Measurements from ENCODE around the gene EFHB.
"Not testable (repeated sequence)": the region's sequence is repeated elsewhere in the genome, so short reads cannot be mapped to it uniquely, and the experiment has no call there.

The EFHB gene

DNA sequence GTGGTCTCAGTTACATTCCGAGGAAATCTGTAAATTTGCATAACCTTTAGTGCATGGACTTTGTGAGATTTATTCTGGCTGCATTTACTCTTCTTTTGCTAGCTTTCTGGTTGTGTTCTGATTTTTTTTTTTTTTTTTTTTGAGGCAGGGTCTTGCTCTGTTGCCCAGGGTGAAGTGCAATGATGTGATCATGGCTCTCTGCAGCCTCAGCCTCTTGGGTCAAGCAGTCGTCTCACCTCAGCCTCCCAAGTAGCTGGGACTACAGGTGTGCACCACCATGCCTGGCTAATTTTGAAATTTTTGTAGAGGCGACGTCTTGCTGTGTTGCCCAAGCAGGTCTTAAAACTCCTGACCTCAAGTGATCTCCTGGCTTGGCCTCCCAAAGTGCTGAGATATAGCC is 25.5 kb upstream of the EFHB start:
- no peak overlapping the region for H3K4me3 ChIP-seq (replicated peaks in 1 of 2; ENCODE audit: low read depth in 2 of 2, low read length in 2 of 2)
- no peak for DNase-seq (ENCODE audit: low read depth in 2 of 2)
- TF ChIP-seq, protein P1, sequence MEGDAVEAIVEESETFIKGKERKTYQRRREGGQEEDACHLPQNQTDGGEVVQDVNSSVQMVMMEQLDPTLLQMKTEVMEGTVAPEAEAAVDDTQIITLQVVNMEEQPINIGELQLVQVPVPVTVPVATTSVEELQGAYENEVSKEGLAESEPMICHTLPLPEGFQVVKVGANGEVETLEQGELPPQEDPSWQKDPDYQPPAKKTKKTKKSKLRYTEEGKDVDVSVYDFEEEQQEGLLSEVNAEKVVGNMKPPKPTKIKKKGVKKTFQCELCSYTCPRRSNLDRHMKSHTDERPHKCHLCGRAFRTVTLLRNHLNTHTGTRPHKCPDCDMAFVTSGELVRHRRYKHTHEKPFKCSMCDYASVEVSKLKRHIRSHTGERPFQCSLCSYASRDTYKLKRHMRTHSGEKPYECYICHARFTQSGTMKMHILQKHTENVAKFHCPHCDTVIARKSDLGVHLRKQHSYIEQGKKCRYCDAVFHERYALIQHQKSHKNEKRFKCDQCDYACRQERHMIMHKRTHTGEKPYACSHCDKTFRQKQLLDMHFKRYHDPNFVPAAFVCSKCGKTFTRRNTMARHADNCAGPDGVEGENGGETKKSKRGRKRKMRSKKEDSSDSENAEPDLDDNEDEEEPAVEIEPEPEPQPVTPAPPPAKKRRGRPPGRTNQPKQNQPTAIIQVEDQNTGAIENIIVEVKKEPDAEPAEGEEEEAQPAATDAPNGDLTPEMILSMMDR (IDR thresholded peaks at IDR 0.05; ENCODE audit: low read depth, low read length) = no peak

GRCh38 chr3:19957354-19957753 is 23.3 kb upstream of the EFHB start:
- not testable (repeated sequence) for DNase-seq (ENCODE audit: low read depth in 2 of 2); H3K4me3 ChIP-seq (replicated peaks in 1 of 2; ENCODE audit: low read depth in 2 of 2, low read length in 2 of 2)

DNA sequence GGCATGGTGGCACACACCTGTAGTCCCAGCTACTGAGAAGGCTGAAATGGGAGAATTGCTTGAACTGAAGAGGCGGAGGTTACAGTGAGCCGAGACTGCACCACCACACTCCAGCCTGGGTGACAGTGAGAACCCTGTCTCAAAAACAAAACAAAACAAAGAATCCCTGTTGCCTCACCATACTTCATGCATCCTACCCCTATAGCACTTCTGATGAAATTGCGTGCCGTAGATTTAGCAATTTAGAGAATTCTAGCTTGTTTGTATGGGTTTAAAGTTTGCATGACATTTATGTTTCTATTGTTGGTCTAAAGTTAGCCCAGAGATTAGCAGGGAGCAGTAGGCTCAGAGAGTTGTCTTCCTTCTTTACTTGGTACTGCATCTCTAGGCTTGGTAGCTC is 20.7 kb upstream of the EFHB start:
- H3K4me3 ChIP-seq (replicated peaks in 1 of 2; ENCODE audit: low read depth in 2 of 2, low read length in 2 of 2) = no peak overlapping the region
- no peak for DNase-seq (ENCODE audit: low read depth in 2 of 2)
- TF ChIP-seq, protein P1 (IDR thresholded peaks at IDR 0.05; ENCODE audit: low read depth, low read length) = no peak

GRCh38 chr3:19950316-19950715 is 16.3 kb upstream of the EFHB start:
- no peak overlapping the region for H3K4me3 ChIP-seq (replicated peaks in 1 of 2; ENCODE audit: low read depth in 2 of 2, low read length in 2 of 2)
- DNase-seq (ENCODE audit: low read depth in 2 of 2) = no peak
- TF ChIP-seq, protein P1 (IDR thresholded peaks at IDR 0.05; ENCODE audit: low read depth, low read length) = no peak

DNA sequence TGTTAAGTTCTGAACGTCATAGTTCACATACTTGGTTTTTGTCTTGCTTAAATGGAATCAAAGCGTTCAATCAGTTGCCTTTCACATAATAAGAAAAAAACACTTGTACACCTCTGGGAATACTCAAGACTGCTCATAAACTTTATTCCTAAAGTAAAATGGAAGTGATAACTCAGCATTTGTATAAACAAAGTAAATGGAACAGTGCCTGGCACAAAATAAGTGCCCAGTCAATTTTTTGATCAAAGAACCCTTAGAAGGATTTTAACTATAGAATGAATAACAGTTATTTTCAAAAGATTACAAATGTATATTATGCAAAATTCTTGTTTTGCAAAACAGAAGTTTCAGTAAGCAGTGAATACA is 14.2 kb upstream of the EFHB start:
- H3K4me3 ChIP-seq (replicated peaks in 1 of 2; ENCODE audit: low read depth in 2 of 2, low read length in 2 of 2) = peak overlapping the region; percentile 93 to 100
- TF ChIP-seq, protein P1 (IDR thresholded peaks at IDR 0.05; ENCODE audit: low read depth, low read length) = no peak
- no peak for DNase-seq (ENCODE audit: low read depth in 2 of 2)

GRCh38 chr3:19947549-19948225 is 13.7 kb upstream of the EFHB start:
- peak; percentile 30 to 45 for DNase-seq (ENCODE audit: low read depth in 2 of 2)

DNA sequence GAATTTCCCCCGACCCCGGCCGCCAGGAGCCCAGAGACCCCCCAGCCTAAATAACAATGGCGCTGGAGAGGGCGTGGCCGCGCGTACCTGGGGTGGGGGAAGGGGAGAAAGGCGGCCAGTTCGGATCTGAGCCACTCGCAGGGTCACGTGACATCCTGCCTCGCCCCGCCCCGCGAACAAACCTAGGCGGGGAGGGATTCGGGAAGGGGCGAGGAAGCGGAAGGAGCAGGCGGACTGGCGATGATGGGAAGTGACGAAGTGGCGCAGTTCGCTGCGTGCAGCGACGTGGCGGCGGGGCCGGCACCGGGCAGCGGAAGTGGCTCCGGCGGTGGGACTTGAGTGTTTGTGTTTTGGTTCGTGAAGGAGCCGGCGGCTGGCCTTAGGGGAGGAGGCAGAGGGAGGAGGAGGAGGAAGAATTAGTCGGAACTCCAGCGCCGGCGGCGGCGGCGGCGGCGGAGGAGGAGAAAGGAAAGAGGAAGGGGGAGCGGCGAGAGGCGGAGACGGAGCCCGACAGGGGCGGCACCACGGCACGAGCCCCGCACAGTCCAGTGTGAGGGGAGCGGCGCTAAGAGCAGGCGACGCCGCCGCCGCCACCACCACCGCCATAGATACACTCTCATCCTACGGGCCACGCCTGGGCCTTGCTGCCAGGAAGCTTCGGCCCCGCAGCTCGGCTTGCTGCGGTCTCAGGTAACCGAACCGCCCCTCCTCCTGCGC is 13.0 kb upstream of the EFHB start, which contains the start of gene RAB5A:
Gene RAB5A, plus strand, starts transcription at position 266 of the 717 bp plus-strand sequence. CDS start 3,802 bp downstream, outside the sequence.
- H3K4me3 ChIP-seq (replicated peaks in 1 of 2; ENCODE audit: low read depth in 2 of 2, low read length in 2 of 2) = peak within 1 kb of the TSS; percentile 93 to 100
- TF ChIP-seq, protein P1 (IDR thresholded peaks at IDR 0.05; ENCODE audit: low read depth, low read length) = no peak
- DNase-seq (ENCODE audit: low read depth in 2 of 2) = peak; percentile 99

More at GRCh38 chr3:19947549-19948225, 13.7 kb upstream of the EFHB start:
- H3K4me3 ChIP-seq (replicated peaks in 1 of 2; ENCODE audit: low read depth in 2 of 2, low read length in 2 of 2) = peak overlapping the region; percentile 93 to 100
- TF ChIP-seq, protein P1 (IDR thresholded peaks at IDR 0.05; ENCODE audit: low read depth, low read length) = no peak
